Cardiac muscle cell (in vitro differentiated cells and primary cell): ENCODE data around the gene MPZ. TPM values are rescaled to one million over a fixed set of nuclear protein-coding genes. Genes with fewer than 3 reads are reported as not detected.

Source experiments
- DNase-seq, 2 donors: peaks; one replicate each; pipeline versions ENCODE4 v3.0.0 to v3.0.0-alpha.2; 2010 to 2017; ENCODE audit warnings: low read depth in 1 of 2, low spot score in 1 of 2
- H3K27ac ChIP-seq: fragments of 200-600 bp; sonication (generic); 2 replicates; pipeline ENCODE4 v1.5.1; 2016
- H3K27me3 ChIP-seq: fragments of 200-600 bp; sonication (generic); 2 replicates; pipeline ENCODE4 v1.6.0; 2016; ENCODE audit warnings: control low read depth
- H3K36me3 ChIP-seq: fragments of 200-600 bp; sonication (generic); 2 replicates; pipeline ENCODE4 v1.5.1; 2016; ENCODE audit warnings: control low read depth
- H3K4me1 ChIP-seq: fragments of 200-600 bp; sonication (generic); 2 replicates; pipeline ENCODE4 v1.8.1; 2017; ENCODE audit warnings: low read depth, mild to moderate bottlenecking, mixed run types
- H3K4me3 ChIP-seq: fragments of 200-600 bp; sonication (generic); 2 replicates; pipeline ENCODE4 v1.5.1; 2016; ENCODE audit warnings: mild to moderate bottlenecking
- H3K9me3 ChIP-seq: fragments of 200-600 bp; sonication (generic); 2 replicates; pipeline ENCODE4 v1.5.1; 2017; ENCODE audit warnings: low read depth, mild to moderate bottlenecking, control low read depth
- polyA plus RNA-seq: library from polyadenylated mRNA; unstranded; fragments of >200 nt; fragmentation: Nextera tagmentation; extraction: Ambion mirVana; gene quantifications from 2 replicates; pipeline ENCODE4 v1.2.1, GENCODE V29; 2016
- total RNA-seq: library from RNA; depleted of rRNA; stranded (reverse); fragments of >200 nt; gene quantifications from 2 replicates; pipeline ENCODE4 v1.2.3, GENCODE V29; 2016
- TF ChIP-seq, protein P1 (sequence below): IDR thresholded peaks from 2 replicates; pipeline ENCODE4 v1.5.1; 2012; ENCODE audit warnings: low read depth, mild to moderate bottlenecking, low read length

Gene MPZ
- total and polyA plus RNA-seq, 2 experiments from 2014 or later, result 0.48 to 0.77 TPM

DNA sequence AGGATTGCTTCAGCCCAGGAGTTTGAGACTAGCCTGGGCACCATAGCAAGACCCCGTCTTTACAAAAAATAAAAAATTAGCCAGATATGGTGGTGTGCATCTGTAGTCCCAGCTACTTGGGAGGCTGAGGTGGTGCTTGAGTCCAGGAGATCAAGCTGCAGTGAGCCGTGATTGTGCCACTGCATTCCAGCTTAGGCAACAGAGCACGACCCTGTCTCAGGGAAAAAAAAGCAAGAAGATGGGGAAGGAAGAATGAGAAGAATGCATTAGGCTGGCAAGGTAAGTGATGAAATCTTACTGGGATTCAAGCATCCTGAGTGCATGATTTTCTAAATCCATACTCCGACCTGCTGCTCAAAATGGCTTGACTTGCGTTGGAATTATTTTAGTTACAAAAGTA is 44.5 kb downstream of the MPZ start:
- Histone ChIP-seq H3K4me3 (no peak overlapping the region), H3K36me3 (no peaks in the 10 kb centered on the region), H3K27ac (no peak overlapping the region), H3K4me1 (peaks cover 14% of the 10 kb centered on the region), H3K9me3 (no peaks in the 10 kb centered on the region), H3K27me3 (peaks cover 20% of the 10 kb centered on the region)
- TF ChIP-seq, protein P1, sequence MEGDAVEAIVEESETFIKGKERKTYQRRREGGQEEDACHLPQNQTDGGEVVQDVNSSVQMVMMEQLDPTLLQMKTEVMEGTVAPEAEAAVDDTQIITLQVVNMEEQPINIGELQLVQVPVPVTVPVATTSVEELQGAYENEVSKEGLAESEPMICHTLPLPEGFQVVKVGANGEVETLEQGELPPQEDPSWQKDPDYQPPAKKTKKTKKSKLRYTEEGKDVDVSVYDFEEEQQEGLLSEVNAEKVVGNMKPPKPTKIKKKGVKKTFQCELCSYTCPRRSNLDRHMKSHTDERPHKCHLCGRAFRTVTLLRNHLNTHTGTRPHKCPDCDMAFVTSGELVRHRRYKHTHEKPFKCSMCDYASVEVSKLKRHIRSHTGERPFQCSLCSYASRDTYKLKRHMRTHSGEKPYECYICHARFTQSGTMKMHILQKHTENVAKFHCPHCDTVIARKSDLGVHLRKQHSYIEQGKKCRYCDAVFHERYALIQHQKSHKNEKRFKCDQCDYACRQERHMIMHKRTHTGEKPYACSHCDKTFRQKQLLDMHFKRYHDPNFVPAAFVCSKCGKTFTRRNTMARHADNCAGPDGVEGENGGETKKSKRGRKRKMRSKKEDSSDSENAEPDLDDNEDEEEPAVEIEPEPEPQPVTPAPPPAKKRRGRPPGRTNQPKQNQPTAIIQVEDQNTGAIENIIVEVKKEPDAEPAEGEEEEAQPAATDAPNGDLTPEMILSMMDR, result no peak
- DNase-seq, result no peak

DNA sequence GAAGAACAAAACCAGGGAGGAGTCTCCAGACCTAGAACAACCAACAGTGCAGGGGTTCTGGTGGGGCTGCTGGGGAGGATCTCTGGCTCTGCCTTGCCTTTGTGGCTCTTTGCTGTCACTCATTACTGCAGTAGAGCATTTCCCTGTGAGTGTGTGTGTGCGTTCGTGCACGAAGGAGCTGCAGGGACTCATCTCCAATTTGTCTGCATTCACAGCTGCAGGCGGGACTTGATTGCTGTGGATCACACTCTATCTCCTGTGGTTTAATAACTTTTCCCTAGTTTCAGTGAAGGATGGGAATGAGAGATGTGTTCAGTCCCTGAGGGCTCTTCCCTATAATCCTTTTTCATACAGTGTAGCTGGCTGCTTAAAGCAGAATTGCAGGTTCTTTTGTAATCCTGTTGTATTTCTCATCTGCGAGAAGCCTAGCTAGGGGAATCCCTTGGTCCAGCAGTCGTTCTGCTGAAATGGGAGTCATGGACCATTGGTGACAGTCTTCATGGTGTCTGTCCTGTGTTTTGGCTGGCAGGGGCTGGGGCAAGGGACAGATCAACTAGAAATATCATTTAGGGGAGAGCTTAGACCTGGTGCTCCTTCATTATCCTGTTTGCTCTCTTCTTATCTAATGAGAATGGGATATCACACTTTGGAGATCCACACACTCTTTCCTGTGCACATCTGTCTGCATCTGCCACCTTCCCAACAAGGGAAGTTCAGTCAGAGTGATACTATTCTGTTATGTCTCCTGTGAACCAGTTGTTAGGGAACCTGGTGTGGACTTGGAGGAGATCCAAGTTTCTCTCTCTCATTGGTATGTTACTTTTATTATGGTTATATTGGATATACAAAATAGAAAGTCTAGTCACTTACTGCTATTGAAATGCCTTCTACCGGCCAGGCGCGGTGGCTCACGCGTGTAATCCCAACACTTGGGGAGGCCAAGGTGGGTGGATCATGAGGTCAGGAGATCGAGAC is 48.2 kb downstream of the MPZ start:
- peaks cover 43% of the 10 kb centered on the region for H3K27me3 ChIP-seq
- H3K27ac ChIP-seq, result no peak overlapping the region
- no peaks in the 10 kb centered on the region for H3K36me3 ChIP-seq
- DNase-seq, result no peak
- H3K4me3 ChIP-seq, result no peak overlapping the region
- H3K4me1 ChIP-seq, result peaks cover 5% of the 10 kb centered on the region
- no peaks in the 10 kb centered on the region for H3K9me3 ChIP-seq
- TF ChIP-seq, protein P1, result no peak

DNA sequence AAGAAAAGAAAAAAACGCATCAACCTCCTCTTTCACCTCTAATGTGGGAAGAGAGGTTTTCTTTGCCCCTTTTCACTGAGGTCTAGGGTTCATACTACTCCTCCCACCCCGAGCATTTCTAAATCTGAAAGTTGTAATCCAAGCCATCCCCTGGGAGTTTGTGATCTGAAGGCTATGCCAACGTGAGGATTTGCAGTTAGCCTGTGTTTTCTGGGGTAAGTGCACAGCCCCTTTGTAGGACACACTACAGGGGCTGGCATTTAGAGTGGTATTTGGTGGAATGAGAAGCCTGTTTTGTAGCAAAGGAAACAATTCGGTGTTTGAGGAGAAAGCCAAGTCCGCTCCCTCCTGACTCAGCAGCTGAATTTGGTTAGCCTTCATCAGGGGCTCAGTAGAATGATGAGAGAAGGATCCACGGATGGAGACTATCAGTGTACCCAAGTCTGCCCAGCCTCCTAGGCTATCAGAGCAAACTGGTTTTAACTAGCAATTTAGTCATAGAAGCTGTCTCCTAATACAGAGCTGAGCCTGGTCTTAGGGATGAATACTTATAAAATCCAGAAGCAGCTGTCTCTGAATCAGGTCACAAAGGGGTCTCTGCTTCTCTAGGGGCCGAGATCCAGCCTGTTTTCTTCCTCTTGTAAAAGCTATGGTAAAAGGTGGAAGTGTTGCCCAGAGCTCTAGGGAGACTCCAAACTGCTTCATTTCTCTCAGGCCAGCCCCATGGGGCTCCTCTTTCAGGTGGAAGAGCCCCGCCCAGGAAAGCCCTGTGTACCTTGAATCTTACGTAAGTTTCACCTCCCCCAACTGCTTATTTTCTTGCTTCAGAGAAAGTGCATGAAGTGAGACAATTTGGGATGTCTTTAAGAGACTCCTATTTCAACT is 49.1 kb downstream of the MPZ start:
- Histone ChIP-seq H3K36me3 (no peaks in the 10 kb centered on the region), H3K9me3 (no peaks in the 10 kb centered on the region), H3K4me1 (no peaks in the 10 kb centered on the region), H3K27ac (no peak overlapping the region), H3K27me3 (peaks cover 43% of the 10 kb centered on the region), H3K4me3 (no peak overlapping the region)
- TF ChIP-seq, protein P1, result no peak
- no peak for DNase-seq

DNA sequence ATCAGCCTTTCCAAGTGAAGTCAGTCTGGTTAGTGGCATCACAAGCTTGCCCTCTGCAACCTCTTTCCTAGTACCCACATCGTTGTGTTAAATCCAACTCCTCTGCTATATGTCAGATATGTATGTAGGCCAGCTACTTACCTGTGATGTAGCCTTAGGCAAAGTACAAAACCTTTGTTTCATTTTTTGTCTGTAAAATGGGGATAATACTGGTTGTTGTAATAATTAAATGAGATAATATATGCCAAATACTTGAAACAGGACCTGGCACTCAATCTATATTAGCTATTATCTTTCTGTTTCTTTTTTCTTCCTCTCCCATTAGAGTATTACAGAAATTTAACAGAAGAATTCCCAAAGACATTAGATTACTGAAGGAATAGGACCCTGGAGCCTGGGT is 50.0 kb downstream of the MPZ start:
- no peak overlapping the region for H3K4me3 ChIP-seq
- TF ChIP-seq, protein P1, result no peak
- no peaks in the 10 kb centered on the region for H3K4me1 ChIP-seq
- H3K36me3 ChIP-seq, result no peaks in the 10 kb centered on the region
- no peak overlapping the region for H3K27ac ChIP-seq
- H3K9me3 ChIP-seq, result no peaks in the 10 kb centered on the region
- H3K27me3 ChIP-seq, result peaks cover 43% of the 10 kb centered on the region
- DNase-seq, result no peak

DNA sequence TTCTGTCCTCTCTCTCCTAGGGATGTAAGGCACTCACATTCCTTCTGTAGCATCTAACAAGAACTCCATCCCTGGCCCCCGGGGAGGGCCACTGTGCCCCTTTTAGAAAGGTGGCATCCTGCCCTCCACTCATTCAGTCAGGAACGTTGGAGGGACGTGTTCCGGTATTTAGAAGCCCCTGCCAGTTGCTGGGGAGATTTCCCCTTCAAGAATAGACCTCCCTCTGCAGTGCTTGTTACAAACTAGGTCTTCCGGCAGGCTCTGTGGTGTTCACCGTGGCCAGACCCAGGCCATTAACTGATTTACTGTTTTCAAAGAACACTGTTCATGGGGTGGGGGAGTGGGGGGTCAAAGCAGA is 50.4 kb downstream of the MPZ start:
- no peaks in the 10 kb centered on the region for H3K36me3 ChIP-seq
- no peaks in the 10 kb centered on the region for H3K9me3 ChIP-seq
- TF ChIP-seq, protein P1, result no peak
- H3K4me1 ChIP-seq, result no peaks in the 10 kb centered on the region
- no peak overlapping the region for H3K27ac ChIP-seq
- no peak overlapping the region for H3K4me3 ChIP-seq
- DNase-seq, result no peak
- peaks cover 43% of the 10 kb centered on the region for H3K27me3 ChIP-seq
